A549 (cell line): ENCODE data around the gene REPS1.

Experiments used
- CTCF ChIP-seq: fragments of >200 bp; sonication (Bioruptor Twin); formaldehyde crosslinking; IDR thresholded peaks from 3 replicates; pipeline ENCODE4 v1.5.1; 2016
- ELK1 ChIP-seq: fragments of 150-350 bp; IDR thresholded peaks from 2 replicates; pipeline ENCODE4 v1.6.1; 2014; ENCODE audit warnings: low read depth, mild to moderate bottlenecking, low read length
- FOXS1 ChIP-seq: fragments of 250-450 bp; sonication (Bioruptor Pico); IDR thresholded peaks from 2 replicates; pipeline ENCODE4 v1.5.0; 2020; ENCODE audit warnings: mild to moderate bottlenecking, moderate library complexity
- JUN ChIP-seq, 2 experiments: fragments of >200 bp; sonication (Bioruptor Twin); formaldehyde crosslinking; IDR thresholded peaks; 2 replicates in 1 of 2; 3 replicates in 1 of 2; pipeline ENCODE4 v1.6.1; 2016 to 2017

GRCh38 chr6:138865480-138866109, 122.5 kb downstream of the REPS1 start:
- no peak for TF ChIP-seq JUN (IDR thresholded peaks at IDR 0.05)
- no peak for TF ChIP-seq CTCF
- no peak for TF ChIP-seq ELK1
- TF ChIP-seq FOXS1: no peak
